NCI-H748 (cell line): ENCODE measurements around the gene CD36.
"Not testable (repeated sequence)": the region's sequence is repeated elsewhere in the genome, so short reads cannot be mapped to it uniquely, and the experiment has no call there.

ENCODE experiments used
- DNase-seq: peaks from one replicate; lab custom pipeline; 2025; ENCODE audit not compliant: unreplicated experiment; lab: John Stamatoyannopoulos, UW

CD36 gene

GRCh38 chr7:80649011-80649410 is 10.6 kb downstream of the CD36 start:
- no peak for DNase-seq

GRCh38 chr7:80650030-80650429 is 11.6 kb downstream of the CD36 start:
- DNase-seq: no peak

- DNase-seq: no peak
These were observed 13.0 kb downstream of the CD36 start for GRCh38 chr7:80651471-80651870.

- no peak for DNase-seq
These were observed 14.8 kb downstream of the CD36 start for GRCh38 chr7:80653244-80653643.

- peak; percentile 3 for DNase-seq
These were observed 16.5 kb downstream of the CD36 start for GRCh38 chr7:80654887-80655340.

GRCh38 chr7:80656029-80656428 is 17.6 kb downstream of the CD36 start:
- no peak for DNase-seq

- peak; percentile 41 for DNase-seq
These were observed 20.9 kb downstream of the CD36 start for GRCh38 chr7:80659120-80660055.

GRCh38 chr7:80660939-80661338 is 22.5 kb downstream of the CD36 start:
- no peak for DNase-seq

GRCh38 chr7:80661729-80662128 is 23.3 kb downstream of the CD36 start:
- peak; percentile 7 for DNase-seq

- DNase-seq: no peak
These were observed 23.8 kb downstream of the CD36 start for GRCh38 chr7:80662252-80662651.

GRCh38 chr7:80665526-80665925 is 27.1 kb downstream of the CD36 start:
- no peak for DNase-seq

GRCh38 chr7:80666376-80666775 is 27.9 kb downstream of the CD36 start:
- DNase-seq: no peak

GRCh38 chr7:80669367-80669766 is 30.9 kb downstream of the CD36 start:
- DNase-seq: not testable (repeated sequence)

- DNase-seq: no peak
These were observed 33.3 kb downstream of the CD36 start for GRCh38 chr7:80671744-80672143.

- no peak for DNase-seq
These were observed 36.6 kb downstream of the CD36 start for GRCh38 chr7:80675090-80675489.

- DNase-seq: no peak
These were observed 38.0 kb downstream of the CD36 start for GRCh38 chr7:80676404-80676803.

- no peak for DNase-seq
These were observed 39.2 kb downstream of the CD36 start for GRCh38 chr7:80677629-80678028.

- no peak for DNase-seq
These were observed 40.3 kb downstream of the CD36 start for GRCh38 chr7:80678707-80679106.

GRCh38 chr7:80679921-80680907 is 41.8 kb downstream of the CD36 start:
- no peak for DNase-seq

GRCh38 chr7:80681272-80681885 is 42.9 kb downstream of the CD36 start:
- peak; percentile 26 for DNase-seq

GRCh38 chr7:80682744-80683143 is 44.3 kb downstream of the CD36 start:
- DNase-seq: no peak
